ENCODE results near the gene FOSL1.
"Not testable (repeated sequence)": the region's sequence is repeated elsewhere in the genome, so short reads cannot be mapped to it uniquely, and the experiment has no call there.

FOSL1 gene

DNA sequence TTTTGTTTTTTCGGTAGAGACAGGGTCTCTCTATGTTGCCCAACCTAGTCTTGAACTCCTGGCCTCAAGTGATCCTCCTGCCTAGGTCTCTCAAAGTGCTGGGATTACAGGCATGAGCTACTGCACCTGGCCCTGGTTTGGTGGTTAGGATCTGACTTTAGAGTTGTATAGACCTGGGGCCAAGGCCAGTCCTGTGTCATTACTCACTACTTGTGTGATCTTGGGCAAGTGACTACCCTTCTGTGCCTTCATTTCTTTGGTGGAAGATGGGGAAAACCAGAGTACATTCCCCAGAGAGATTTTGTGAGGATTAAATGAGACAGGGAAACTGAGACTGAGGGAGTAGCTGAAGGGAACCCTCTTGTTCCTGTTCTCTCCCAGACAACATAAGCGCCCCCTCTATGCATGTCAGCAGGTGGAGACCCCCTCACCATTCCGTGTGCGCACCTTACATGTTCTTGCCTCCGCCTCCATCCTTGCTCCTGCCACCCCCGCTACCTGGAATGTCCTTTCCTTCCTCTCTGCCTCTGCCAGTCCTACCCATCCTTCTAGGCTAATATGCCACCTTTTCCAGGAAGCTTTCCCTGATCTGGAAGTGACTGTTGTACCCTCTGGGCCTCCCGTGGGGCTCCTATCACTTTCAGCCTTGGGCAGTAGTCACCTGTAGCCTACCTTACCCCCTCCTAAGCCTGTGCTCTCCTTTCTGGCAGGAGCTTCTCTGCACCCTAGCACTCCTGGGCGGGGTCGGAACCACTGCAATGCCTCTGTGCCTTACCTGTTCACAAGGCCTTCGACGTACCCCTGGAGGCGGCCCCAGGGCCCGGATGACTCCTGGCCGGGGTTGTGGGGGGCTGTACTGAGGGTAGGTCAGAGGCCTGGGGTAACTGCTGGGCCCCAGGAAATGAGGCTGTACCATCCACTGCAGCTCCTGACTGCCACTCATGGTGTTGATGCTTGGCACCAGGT is 3.9 kb downstream of the FOSL1 start:
- no peak for DNase-seq (ENCODE audit: low read depth)

DNA sequence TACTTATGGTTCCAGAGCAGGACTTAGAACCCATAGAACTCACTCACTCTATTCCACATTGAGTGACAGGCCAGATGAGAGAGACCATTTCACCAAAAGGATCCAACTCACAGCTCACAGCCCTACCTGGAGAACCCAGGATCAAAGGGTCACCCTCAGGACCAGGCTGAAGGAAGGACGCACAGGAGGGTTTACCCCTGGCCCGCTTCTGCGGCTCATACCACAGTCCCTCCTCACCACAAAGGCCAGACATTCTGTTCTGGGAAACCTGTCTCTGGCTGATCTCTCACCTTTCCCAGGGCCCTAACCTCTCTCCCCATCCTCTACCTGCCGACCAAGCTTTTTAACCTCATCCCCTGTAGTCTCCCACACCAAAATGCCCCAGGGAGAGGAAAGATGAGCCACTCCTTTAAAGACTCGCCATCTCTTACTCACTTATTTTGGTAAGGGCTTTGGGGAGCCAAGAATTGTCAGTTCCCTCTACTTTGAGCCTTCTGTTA is 4.7 kb downstream of the FOSL1 start:
- DNase-seq (ENCODE audit: low read depth) = no peak

DNA sequence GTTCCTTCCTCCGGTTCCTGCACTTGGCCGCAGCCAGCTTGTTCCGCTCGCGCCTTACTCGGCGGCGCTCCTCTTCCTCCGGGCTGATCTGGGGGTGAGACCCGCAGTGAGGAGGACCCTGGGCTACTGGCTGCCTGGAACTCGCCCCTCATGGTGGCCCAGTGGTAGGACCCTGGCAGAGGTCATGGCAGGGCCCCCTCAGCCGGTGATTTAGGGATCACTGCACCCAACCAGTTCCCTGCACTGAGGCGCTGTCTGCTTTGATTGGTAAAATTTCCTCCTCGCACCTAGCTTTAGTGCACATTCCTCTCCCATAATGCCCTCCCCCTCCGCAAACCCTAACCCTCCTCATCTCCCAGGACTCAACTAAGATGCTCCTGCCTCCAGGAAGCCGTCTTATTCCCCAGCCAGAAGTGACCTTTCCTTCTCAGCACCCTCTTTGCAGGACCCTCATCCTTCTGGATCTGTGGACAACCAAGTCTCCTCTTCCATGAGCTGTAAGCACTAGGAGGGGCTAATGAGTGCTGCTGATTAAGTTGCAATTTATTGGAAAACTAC is 6.1 kb downstream of the FOSL1 start:
- DNase-seq (ENCODE audit: low read depth) = no peak

DNA sequence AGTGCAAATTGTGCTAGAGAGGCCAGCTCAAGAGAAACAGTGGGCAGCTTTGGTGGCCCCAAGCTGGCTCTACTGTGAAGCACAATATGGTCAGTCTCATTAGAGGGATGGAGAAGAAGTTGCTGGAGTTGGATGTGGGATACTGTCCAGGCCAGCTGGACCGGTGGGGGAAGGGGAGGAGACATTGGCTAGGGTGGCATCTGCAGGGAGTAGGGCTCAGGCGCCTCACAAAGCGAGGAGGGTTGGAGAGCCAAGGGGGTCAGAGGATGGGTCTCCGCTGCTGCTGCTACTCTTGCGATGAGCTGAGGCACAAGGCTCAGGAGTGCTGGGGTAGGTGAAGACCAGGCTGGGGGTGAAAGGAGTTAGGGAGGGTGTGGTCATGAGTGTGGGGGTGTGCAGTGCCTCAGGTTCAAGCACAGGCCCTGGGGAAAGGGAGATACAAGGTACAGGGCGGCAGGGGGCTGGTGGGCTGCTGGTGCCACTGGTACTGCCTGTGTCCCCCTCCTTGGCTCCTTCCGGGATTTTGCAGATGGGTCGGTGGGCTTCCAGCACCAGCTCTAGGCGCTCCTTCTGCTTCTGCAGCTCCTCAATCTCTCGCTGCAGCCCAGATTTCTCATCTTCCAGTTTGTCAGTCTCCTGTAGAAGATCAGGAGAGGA is 7.4 kb downstream of the FOSL1 start:
- DNase-seq (ENCODE audit: low read depth) = no peak

DNA sequence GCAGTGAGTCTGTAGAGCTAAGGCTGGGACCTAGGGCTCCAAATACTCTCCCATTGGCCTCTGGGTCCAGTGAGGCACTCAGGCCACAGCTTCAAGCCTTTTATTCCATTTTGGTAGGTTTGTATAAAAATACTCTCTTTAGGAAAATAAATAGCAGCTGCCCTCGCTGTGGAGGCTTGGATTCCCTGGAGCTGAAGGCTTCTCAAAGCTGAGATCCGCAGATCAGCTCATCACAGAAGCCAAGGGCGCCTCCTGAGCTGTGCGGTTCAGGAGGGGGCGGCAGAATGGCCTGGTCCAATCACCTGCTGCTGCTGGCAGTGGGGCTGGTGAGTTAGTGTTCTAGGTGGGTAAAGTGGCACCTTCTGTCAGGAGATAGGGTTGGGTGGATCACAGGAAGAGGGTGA is 8.0 kb downstream of the FOSL1 start:
- DNase-seq (ENCODE audit: low read depth) = not testable (repeated sequence)

DNA sequence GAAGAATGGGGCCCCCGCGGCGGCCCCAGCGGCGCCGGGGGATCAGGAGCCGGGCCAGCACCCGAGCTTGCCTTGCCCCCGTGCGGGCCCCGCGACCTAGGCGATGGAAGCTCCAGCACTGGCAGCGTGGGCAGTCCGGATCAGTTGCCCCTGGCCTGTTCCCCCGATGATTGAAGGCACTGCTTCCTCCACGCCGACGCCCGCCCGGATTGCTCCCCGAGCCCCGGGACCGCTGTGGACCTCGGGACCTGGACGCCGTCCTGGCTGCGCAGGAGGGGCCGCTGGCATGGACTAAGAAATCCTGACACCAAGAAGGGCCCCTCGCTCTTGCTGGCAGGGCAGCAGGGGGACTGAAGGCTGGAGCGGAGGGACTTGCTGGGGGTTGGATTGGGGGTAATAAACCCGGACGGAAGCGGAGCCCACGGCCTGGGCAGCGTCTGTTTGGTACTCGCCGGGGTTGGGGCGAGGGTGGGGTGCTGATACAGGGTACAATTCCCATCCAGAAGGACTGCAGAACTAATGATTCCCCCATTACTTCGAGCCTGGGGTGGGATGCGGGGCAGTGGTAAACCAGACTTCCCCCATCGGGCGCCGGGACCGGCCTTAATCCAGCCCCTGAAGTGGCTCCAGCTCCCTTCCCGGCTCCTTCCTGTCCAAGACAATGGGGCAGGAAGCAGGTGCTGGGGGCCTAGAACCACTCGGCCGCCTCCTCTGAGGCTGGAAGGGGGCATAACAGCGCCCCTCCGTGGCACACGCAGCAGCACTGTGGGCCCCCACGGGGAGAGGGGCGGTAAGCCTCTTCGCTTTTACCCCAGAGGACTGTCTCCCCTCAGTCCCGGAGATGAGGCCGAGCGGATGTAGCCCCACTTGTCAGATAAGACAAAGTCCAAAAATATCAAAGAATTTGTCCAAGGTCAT is 8.7 kb downstream of the FOSL1 start:
- peak; percentile 26 for DNase-seq (ENCODE audit: low read depth)

DNA sequence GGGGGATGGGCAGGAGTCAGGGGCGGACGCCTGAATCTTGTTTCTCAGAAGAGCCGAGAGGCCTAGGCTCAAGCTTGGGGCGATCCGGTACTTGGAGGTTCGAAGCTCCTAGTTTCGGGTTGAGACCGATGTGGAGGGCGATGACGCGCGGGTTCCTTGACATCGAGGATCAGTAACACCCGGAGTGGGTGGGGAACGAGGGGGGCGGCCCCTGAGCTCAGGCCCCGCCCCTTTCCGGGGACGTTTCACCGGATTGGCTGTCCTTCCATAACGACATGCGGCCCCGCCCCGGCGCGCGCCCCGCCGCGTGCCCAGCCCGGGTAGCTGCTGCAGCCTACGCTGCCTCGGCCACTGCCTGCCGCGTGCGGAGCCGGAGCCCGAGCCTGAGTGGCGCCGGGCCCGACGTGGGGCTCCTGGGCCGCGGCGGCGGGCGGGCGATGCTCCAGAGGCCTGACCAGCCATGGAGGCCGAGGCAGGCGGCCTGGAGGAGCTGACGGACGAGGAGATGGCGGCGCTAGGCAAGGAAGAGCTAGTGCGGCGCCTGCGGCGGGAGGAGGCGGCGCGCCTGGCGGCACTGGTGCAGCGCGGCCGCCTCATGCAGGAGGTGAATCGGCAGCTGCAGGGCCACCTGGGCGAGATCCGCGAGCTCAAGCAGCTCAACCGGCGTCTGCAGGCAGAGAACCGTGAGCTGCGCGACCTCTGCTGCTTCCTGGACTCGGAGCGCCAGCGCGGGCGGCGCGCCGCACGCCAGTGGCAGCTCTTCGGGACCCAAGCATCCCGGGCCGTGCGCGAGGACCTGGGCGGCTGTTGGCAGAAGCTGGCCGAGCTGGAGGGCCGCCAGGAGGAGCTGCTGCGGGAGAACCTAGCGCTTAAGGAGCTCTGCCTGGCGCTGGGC is 9.6 kb downstream of the FOSL1 start, which contains the start of gene CCDC85B:
TSS of gene CCDC85B (plus strand) at position 350 of the 895 bp plus-strand sequence. CDS start at position 461, 111 bp downstream.
- peak; percentile 95 for DNase-seq (ENCODE audit: low read depth)

DNA sequence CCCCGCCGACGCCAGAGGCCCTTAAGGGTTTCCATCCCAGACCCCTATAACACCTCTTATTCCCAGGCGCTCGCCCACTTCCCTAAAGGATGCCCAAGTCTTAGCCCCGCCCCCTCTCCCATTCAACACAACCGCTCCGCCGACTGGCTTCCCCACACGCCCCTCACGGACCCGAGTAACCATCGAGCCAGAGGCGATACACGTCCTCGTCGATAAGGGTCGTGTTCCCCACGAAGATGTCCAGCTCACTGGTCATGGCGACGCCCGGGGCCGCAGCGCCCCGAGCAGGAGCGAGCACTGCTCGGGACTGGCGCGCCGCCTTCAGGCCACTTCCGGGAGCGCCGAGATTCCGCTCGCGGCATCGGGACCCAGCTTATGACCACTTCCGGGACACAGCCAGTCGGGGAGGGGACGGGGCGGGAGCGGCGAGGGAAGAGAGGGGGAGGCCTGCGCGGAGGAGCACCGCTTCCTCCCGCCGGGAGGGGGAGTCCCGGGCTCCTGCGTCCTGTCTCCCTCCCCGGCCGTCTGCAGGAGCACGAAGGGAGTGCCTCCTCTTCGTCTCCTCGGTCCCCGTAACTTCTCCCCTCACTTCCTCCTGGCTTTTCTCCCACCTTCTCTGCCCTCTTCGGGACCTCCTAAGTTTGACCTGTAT is 11.9 kb downstream of the FOSL1 start, which contains the start of gene FIBP:
TSS of gene FIBP (minus strand) at position 309 of the 652 bp plus-strand sequence. CDS start at position 256, 53 bp downstream.
- DNase-seq (ENCODE audit: low read depth) = peak; percentile 88

DNA sequence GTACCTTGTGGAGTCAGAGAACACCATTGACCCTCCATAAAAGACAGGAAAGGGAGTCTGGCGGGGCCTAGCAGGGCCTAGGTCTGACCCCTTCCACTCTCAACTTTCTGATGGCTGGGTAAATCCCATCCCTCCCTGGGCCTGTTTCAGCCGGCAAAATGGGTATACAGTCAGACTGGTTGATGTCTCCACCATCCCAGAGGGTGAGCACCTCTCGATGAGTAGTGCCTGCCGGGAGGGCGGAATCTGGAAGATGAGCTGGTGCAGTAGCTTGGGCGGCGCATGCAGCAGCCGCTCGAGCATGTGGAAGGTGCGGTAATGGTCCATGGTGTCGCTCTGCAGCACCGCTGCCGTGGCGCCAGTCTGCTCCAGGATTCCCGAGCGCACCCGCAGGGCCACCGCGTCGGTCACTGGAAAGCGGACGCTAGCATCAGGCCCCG is 12.4 kb downstream of the FOSL1 start:
- DNase-seq (ENCODE audit: low read depth) = no peak

DNA sequence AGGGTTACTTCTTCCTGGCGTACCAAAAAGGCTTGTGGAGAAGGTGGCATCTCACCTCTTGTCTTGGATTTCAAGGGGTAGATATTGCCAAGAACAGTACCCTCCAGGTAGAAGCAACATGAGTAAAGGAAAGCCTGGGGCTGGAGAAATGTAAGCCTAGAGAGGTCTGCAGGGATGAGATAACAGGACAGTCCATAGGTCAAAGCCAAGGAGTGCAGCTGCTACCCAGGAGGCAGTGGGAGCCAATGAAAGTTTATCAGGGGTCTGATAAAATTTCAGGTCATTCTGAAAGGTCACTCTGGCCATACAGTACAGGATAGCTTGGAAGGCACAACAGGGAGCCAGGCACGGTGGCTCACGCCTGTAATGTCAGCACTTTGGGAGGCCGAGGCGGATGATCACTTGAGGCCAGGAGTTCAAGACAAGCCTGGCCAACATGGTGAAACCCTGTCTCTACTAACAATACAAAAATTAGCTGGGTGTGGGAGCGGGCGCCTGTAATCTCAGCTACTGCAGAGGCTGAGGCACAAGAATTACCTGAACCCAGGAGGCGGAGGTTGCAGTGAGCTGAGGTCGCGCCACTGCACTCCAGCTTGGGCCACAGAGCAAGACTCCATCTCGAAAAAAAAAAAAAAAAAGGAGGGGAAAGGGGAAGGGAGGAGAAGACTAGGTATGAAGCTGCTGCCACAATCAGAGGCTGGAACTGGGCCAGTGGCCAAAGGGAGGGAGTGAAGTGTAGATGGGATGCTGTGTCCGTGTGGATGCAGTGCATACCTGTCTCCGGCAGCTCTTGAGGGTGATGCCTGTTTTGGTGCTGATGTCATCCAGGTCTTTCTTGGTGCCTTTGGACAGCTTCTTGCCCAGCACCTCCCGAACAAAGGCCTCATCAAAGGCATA is 13.1 kb downstream of the FOSL1 start:
- DNase-seq (ENCODE audit: low read depth) = no peak

DNA sequence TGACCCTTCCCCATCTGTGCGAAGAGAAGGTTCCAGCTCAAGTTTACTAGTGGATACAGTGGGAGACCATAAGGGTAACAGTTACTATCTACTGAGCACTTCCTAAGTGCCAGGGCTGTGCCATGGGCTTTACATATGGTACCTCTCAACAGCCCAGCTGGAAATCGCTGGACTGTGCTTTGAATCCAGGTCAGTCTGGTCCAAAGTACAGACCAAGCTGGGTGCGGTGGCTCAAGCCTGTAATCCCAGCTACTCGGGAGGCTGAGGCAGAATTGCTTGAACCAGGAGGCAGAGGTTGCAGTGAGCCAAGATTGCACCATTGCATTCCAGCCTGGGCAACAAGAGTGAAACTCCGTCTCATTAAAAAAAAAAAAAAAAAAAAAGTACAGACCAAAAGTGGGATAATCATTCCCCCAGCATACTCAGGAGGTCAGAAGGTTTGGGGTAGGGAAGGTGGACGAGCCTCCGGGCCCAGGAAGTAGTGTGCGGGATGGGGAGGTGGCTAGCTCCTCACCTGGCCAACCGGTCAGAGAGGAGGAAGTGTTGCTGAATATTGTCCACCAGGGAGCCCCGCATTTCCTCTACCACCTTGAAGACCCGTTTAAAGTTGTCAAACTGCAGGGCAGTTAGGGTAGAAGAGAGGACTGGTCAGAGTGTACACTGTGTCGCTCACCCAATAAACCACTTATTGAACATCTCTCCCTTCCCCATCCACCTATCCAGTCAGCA is 14.2 kb downstream of the FOSL1 start:
- no peak for DNase-seq (ENCODE audit: low read depth)

DNA sequence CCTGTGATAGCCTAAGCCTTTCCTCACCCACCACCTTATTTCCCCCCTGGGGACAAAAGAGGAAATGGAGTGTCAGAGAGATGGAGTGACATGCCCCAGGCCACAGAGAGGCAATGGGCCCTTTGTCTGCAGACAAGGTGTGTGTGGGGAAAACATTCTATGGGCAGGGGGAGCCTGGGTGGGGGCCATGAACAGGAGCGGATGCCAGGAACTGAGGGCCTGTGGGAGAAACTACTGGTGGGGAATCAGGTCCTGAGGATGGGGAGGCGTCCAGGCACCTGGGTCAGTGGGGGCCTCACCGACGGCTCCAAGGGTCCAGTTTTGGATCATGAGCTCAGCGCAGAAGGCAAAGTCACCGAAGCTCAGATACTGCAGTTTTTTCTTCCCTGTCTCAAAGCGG is 15.0 kb downstream of the FOSL1 start:
- no peak for DNase-seq (ENCODE audit: low read depth)

DNA sequence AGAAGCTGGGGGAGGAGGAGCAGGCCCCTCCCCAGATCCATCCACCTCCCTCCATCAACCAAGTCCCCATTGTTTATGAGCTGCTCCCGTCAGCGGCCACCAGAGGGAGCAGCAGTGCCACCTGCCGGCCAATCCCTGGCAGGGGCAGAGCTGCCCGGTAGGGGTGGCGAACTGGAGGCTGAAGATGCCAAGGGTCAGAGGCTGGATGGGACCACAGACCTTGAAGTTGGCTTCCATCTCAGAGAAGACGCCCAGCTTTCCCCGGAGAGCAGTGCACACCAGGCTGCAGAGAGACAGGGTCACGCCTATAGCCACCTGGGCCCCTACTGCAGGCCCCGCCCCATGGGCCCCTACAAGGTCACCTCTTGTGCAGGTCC is 15.5 kb downstream of the FOSL1 start:
- DNase-seq (ENCODE audit: low read depth) = peak; percentile 69

DNA sequence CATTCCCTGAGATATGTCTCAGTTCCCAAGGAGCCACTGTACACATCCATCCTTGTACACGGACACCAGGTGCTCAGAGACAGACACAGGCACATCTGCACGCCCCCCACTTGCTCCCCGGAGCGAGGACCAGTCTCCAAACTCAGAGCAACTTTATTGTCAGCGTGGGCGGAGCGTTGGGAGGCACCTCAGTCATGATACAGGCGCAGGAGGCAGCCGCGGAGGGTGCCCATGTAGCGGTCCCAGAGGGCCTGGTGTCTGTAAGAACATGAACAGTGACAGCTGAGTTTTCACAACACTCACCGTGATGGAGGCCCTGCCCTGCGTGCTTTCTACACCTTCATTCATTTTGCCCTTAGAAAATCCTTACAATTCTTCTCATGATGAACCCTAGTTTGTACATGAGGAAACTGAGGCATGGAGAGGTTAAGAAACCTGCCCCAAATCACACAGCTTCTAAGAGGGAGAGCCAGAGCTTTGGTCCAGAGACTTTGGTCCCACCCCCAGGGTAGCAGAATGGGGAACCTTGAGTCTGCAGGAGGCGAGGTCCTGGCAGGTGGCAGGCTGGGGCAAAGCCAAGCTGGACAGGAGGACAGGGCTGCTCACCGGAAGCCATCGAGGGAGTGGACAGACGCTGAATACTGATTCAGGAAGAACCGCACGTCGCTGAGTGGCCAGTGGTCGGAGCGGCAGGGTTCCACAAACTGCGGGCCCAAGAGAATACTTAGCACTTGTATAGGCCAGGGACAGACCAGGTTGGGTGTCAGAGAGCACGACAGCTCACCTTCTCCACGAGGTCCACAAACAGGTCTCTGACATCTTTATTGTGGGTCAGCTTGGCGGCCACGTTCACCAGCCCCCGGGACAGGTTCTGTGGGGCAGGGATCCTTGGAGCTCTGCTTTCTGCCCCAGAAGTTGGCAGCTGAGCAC is 16.1 kb downstream of the FOSL1 start:
- no peak for DNase-seq (ENCODE audit: low read depth)

DNA sequence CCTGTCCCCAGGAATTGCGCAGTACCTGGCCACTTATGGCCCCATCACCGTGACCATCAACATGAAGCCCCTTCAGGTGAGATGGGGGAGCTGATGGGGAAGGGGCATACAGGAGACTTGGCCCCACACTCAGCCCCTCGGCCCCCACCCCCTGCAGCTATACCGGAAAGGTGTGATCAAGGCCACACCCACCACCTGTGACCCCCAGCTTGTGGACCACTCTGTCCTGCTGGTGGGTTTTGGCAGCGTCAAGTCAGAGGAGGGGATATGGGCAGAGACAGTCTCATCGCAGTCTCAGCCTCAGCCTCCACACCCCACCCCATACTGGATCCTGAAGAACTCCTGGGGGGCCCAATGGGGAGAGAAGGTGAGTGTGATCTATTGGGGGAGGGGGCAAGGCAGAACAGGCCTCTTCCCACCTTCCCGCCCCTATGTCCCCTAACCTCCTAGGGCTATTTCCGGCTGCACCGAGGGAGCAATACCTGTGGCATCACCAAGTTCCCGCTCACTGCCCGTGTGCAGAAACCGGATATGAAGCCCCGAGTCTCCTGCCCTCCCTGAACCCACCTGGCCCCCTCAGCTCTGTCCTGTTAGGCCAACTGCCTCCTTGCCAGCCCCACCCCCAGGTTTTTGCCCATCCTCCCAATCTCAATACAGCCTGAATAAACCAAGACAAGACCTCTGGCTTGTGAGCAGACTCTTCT is 17.0 kb downstream of the FOSL1 start:
- DNase-seq (ENCODE audit: low read depth) = no peak
